22Rv1 (cell line): ENCODE data around the gene IDH2.
"Not testable (repeated sequence)": the region's sequence is repeated elsewhere in the genome, so short reads cannot be mapped to it uniquely, and the experiment has no call there.

Source experiments
- H3K27ac ChIP-seq: fragments of 450-650 bp; 2 replicates; pipeline ENCODE4 v1.5.1; 2017
- CTCF ChIP-seq: fragments of 450-650 bp; IDR thresholded peaks from 2 replicates; pipeline ENCODE4 v1.5.1; 2017; ENCODE audit warnings: mild to moderate bottlenecking
- ZFX ChIP-seq: fragments of 450-650 bp; IDR thresholded peaks from 2 replicates; pipeline ENCODE4 v1.6.1; 2017; ENCODE audit warnings: antibody characterized with exemption, borderline replicate concordance

The IDH2 gene

GRCh38 chr15:90074023-90074422 is 28.2 kb downstream of the IDH2 start:
- H3K27ac ChIP-seq = no peak overlapping the region
- TF ChIP-seq CTCF = no peak
- no peak for TF ChIP-seq ZFX

GRCh38 chr15:90072978-90073640 is 29.2 kb downstream of the IDH2 start:
- no peak overlapping the region for H3K27ac ChIP-seq
- TF ChIP-seq ZFX (no peak), CTCF (no peak)

- TF ChIP-seq CTCF (peak; percentile 82), ZFX (no peak)
- H3K27ac ChIP-seq = no peak overlapping the region
Measured at GRCh38 chr15:90071220-90071807, 31.0 kb downstream of the IDH2 start.

GRCh38 chr15:90070623-90071022 is 31.6 kb downstream of the IDH2 start:
- not testable (repeated sequence) for H3K27ac ChIP-seq

- TF ChIP-seq ZFX = no peak
- TF ChIP-seq CTCF = no peak
- no peak overlapping the region for H3K27ac ChIP-seq
Measured at GRCh38 chr15:90067953-90068606, 34.2 kb downstream of the IDH2 start.

- TF ChIP-seq ZFX = no peak
- H3K27ac ChIP-seq = no peak overlapping the region
Measured at GRCh38 chr15:90067181-90067952, 34.9 kb downstream of the IDH2 start.

- no peak for TF ChIP-seq ZFX
- no peak for TF ChIP-seq CTCF
- H3K27ac ChIP-seq = no peak overlapping the region
Measured at GRCh38 chr15:90065682-90066049, 36.6 kb downstream of the IDH2 start.
